SK-N-SH treated with all-trans-retinoic acid at 6 μM for 48 hours (cell line): Measurements from ENCODE around the gene TTC28.

Experiments used
- ATAC-seq: fragments of 200-7000 bp; cut with Tn5 transposase; 3 replicates; pipeline ENCODE4 v1.9.1; 2020; ENCODE audit warnings: mild to moderate bottlenecking, moderate library complexity
- ARNTL ChIP-seq: fragments of 450-650 bp; formaldehyde crosslinking; IDR thresholded peaks from 2 replicates; pipeline ENCODE4 v1.5.0; 2020; ENCODE audit warnings: low read depth, mild to moderate bottlenecking, moderate library complexity, borderline replicate concordance
- BACH2 ChIP-seq: fragments of 250-450 bp; sonication (Bioruptor Pico); IDR thresholded peaks from 2 replicates; pipeline ENCODE4 v1.9.0; 2021; ENCODE audit warnings: mild to moderate bottlenecking, borderline replicate concordance
- CSDC2 ChIP-seq: fragments of 250-450 bp; sonication (Bioruptor Pico); IDR thresholded peaks from 2 replicates; pipeline ENCODE4 v1.5.0; 2020; ENCODE audit warnings: mild to moderate bottlenecking, moderate library complexity
- ESRRG ChIP-seq: fragments of 250-450 bp; sonication (Bioruptor Pico); IDR thresholded peaks from 2 replicates; pipeline ENCODE4 v1.6.1; 2021; ENCODE audit warnings: mild to moderate bottlenecking
- ISL1 ChIP-seq: fragments of 250-450 bp; sonication (Bioruptor Pico); IDR thresholded peaks from 2 replicates; pipeline ENCODE4 v2.1.2; 2022; ENCODE audit warnings: mild to moderate bottlenecking, moderate library complexity
- OSR1 ChIP-seq: fragments of 250-450 bp; sonication (Bioruptor Pico); IDR thresholded peaks from 2 replicates; pipeline ENCODE4 v1.8.0; 2022; ENCODE audit warnings: moderate library complexity, mild to moderate bottlenecking, inconsistent platforms
- PATZ1 ChIP-seq: fragments of 250-450 bp; sonication (Bioruptor Pico); IDR thresholded peaks from 2 replicates; pipeline ENCODE4 v1.8.0; 2020; ENCODE audit warnings: mild to moderate bottlenecking, moderate library complexity, borderline replicate concordance
- POU6F1 ChIP-seq: fragments of 250-450 bp; sonication (Bioruptor Pico); IDR thresholded peaks from 2 replicates; pipeline ENCODE4 v1.8.0; 2021; ENCODE audit warnings: low read depth, mild to moderate bottlenecking, moderate library complexity, borderline replicate concordance
- PPARA ChIP-seq: fragments of 250-450 bp; sonication (Bioruptor Pico); IDR thresholded peaks from 2 replicates; pipeline ENCODE4 v1.5.0; 2020; ENCODE audit warnings: mild to moderate bottlenecking, borderline replicate concordance
- RARB ChIP-seq: fragments of 250-450 bp; sonication (Bioruptor Pico); IDR thresholded peaks from 2 replicates; pipeline ENCODE4 v1.8.0; 2021; ENCODE audit warnings: mild to moderate bottlenecking, moderate library complexity
- SNAI2 ChIP-seq: fragments of 250-450 bp; sonication (Bioruptor Pico); IDR thresholded peaks from 2 replicates; pipeline ENCODE4 v1.5.0; 2020; ENCODE audit warnings: mild to moderate bottlenecking, moderate library complexity
- TCF4 ChIP-seq: fragments of 250-450 bp; sonication (Bioruptor Pico); IDR thresholded peaks from 2 replicates; pipeline ENCODE4 v1.8.0; 2021; ENCODE audit warnings: mild to moderate bottlenecking, moderate library complexity, borderline replicate concordance
- TOX ChIP-seq: fragments of 250-450 bp; sonication (Bioruptor Pico); IDR thresholded peaks from 2 replicates; pipeline ENCODE4 v1.8.0; 2021; ENCODE audit warnings: mild to moderate bottlenecking, moderate library complexity, borderline replicate concordance
- ZC3H10 ChIP-seq: fragments of 250-450 bp; sonication (Bioruptor Pico); IDR thresholded peaks from 2 replicates; pipeline ENCODE4 v1.5.1; 2021; ENCODE audit warnings: mild to moderate bottlenecking, moderate library complexity
- ZFP3 ChIP-seq: fragments of 250-450 bp; sonication (Bioruptor Pico); IDR thresholded peaks from 2 replicates; pipeline ENCODE4 v1.5.0; 2020; ENCODE audit warnings: mild to moderate bottlenecking, moderate library complexity
- ZFP30 ChIP-seq: fragments of 450-650 bp; formaldehyde crosslinking; IDR thresholded peaks from 2 replicates; pipeline ENCODE4 v1.5.0; 2022; ENCODE audit warnings: mild to moderate bottlenecking, moderate library complexity
- ZNF70 ChIP-seq: fragments of 450-650 bp; formaldehyde crosslinking; IDR thresholded peaks from 2 replicates; pipeline ENCODE4 v1.5.0; 2020; ENCODE audit warnings: mild to moderate bottlenecking, moderate library complexity
- ZNF8 ChIP-seq: fragments of 450-650 bp; formaldehyde crosslinking; IDR thresholded peaks from 2 replicates; pipeline ENCODE4 v1.5.0; 2020; ENCODE audit warnings: mild to moderate bottlenecking, moderate library complexity
- TF ChIP-seq, protein P1 (sequence below): fragments of 250-450 bp; sonication (Bioruptor Pico); IDR thresholded peaks from 2 replicates; pipeline ENCODE4 v1.5.1; 2020; ENCODE audit warnings: low read depth, mild to moderate bottlenecking, moderate library complexity
- TF ChIP-seq, protein P2 (sequence below): fragments of 250-450 bp; sonication (Bioruptor Pico); IDR thresholded peaks from 2 replicates; pipeline ENCODE4 v1.5.1; 2021; ENCODE audit warnings: mild to moderate bottlenecking, moderate library complexity

The TTC28 gene

GRCh38 chr22:28484662-28485061 is 195.0 kb downstream of the TTC28 start:
- no peak for ATAC-seq
- no peak for TF ChIP-seq ZC3H10 (CRISPR knock-in tag)
- TF ChIP-seq ZFP3 (CRISPR knock-in tag), result no peak
- TF ChIP-seq ZFP30, result no peak
- TF ChIP-seq, protein P1, sequence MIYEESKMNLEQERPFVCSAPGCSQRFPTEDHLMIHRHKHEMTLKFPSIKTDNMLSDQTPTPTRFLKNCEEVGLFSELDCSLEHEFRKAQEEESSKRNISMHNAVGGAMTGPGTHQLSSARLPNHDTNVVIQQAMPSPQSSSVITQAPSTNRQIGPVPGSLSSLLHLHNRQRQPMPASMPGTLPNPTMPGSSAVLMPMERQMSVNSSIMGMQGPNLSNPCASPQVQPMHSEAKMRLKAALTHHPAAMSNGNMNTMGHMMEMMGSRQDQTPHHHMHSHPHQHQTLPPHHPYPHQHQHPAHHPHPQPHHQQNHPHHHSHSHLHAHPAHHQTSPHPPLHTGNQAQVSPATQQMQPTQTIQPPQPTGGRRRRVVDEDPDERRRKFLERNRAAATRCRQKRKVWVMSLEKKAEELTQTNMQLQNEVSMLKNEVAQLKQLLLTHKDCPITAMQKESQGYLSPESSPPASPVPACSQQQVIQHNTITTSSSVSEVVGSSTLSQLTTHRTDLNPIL, result no peak

DNA sequence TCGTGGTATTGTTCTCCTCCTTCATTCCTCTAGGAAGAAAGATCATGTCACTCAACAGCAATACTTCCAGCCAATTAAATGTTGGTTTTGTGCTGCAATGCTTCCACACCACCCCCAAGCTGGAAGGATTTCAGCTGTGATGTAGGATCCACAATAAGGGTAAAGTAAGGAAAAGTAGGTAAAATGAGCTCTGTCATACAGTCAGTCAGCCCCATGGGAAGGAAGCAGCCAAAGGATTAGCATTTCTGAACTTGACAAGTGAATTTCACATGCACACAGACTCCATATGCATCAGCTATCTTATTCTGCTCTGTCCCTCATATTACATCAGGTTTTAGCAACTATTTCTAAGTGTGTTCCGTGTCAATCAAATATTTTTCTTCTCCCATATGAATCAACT is 197.9 kb downstream of the TTC28 start:
- no peak for ATAC-seq
- TF ChIP-seq, protein P2, sequence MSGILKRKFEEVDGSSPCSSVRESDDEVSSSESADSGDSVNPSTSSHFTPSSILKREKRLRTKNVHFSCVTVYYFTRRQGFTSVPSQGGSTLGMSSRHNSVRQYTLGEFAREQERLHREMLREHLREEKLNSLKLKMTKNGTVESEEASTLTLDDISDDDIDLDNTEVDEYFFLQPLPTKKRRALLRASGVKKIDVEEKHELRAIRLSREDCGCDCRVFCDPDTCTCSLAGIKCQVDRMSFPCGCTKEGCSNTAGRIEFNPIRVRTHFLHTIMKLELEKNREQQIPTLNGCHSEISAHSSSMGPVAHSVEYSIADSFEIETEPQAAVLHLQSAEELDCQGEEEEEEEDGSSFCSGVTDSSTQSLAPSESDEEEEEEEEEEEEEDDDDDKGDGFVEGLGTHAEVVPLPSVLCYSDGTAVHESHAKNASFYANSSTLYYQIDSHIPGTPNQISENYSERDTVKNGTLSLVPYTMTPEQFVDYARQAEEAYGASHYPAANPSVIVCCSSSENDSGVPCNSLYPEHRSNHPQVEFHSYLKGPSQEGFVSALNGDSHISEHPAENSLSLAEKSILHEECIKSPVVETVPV (CRISPR knock-in tag), result no peak
- TF ChIP-seq, protein P1, result no peak
- no peak for TF ChIP-seq BACH2

DNA sequence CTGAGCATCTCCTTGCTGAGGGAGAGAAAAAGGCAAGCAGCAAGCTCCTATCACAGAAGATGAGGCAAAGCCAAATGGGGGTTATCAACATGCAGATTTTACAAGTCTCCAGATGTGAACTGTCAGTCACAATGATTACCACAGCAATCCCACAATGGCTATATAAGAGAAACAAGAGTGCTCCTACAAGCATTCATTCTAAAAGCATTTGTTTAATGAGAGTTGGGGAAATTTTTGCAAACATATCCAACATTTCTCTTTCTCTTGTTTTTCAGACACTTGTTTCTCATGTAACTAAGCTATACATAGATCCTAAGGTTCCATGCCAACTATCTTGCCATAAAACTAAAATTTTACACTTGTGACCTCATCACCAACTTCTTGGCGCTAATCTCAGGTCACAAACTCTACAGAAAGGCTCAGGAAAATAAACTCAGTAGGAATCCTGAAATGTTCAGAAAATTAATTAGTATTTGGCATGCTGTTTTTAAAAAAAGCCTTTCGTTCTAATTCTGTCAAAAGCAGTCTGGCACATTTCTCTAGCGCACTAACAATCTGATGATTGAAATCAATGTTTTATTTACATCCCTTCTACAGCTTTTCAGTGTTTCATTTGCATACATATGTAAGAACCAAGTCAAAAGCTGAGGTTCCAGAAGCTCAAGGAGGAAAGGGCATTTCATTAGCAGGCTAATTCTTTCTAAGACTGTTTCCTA is 199.5 kb downstream of the TTC28 start:
- ATAC-seq, result no peak
- no peak for TF ChIP-seq ZNF70 (CRISPR knock-in tag)
- TF ChIP-seq ESRRG, result no peak
- no peak for TF ChIP-seq TOX (CRISPR knock-in tag)
- no peak for TF ChIP-seq ARNTL
- no peak for TF ChIP-seq RARB
- no peak for TF ChIP-seq OSR1 (CRISPR knock-in tag)
- TF ChIP-seq, protein P1, result no peak
- no peak for TF ChIP-seq TCF4
- no peak for TF ChIP-seq PATZ1
- no peak for TF ChIP-seq SNAI2 (CRISPR knock-in tag)
- no peak for TF ChIP-seq PPARA (CRISPR knock-in tag)
- no peak for TF ChIP-seq ZC3H10 (CRISPR knock-in tag)

DNA sequence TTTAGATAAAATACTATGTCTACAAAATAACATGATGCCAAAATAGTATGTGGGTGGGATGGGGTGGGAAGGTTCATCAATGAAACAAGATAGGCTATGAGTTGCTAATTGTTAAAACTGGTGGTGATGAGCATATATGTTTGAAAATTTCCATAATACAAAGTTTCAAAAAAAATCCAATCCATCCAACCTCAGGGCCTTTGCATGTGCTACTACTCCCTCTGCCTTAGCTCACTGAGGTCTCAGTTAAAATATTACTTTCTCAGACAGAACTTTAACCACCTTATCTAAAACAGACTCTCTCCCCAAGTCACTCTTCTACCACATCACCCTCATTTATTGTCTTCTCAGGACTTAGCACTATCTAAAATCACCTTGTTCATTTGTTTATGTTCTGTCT is 201.1 kb downstream of the TTC28 start:
- TF ChIP-seq ISL1 (CRISPR knock-in tag) (no peak), ZNF70 (CRISPR knock-in tag) (no peak), POU6F1 (no peak), TOX (CRISPR knock-in tag) (no peak), OSR1 (CRISPR knock-in tag) (no peak), ZFP30 (no peak), PATZ1 (no peak), ZNF8 (CRISPR knock-in tag) (no peak), BACH2 (no peak), SNAI2 (CRISPR knock-in tag) (no peak), ZFP3 (CRISPR knock-in tag) (no peak), PPARA (CRISPR knock-in tag) (no peak), CSDC2 (CRISPR knock-in tag) (no peak)
- TF ChIP-seq, protein P2 (CRISPR knock-in tag), result no peak

More for the DNA sequence above, 201.1 kb downstream of the TTC28 start:
- ATAC-seq, result no peak
